Right ventricle myocardium superior (tissue), 1 donor: ENCODE data around the gene TSN. TPM values are rescaled to one million over a fixed set of nuclear protein-coding genes. Genes with fewer than 3 reads are reported as not detected.

Experiments used
- total RNA-seq: library from RNA; stranded (reverse); fragmentation: NEBNext Ultra II Directional; extraction: Animal tissue kit (Norgen Biotek cat#: 25700); gene quantifications from one replicate; pipeline ENCODE4 v1.2.1, GENCODE V29; 2021
- donor health status: DM: no; HTN: yes; CAD: no; lungs with severe emphysema.

The TSN gene
- total RNA-seq, 1 donor from 2014 or later = 32.8 TPM

Other genes starting within 250 kb of the TSN start
- 28.8 TPM for gene RNU4ATAC, start 224.8 kb upstream of the TSN start, total RNA-seq
- 58.3 TPM for gene CLASP1, start 106.2 kb upstream of the TSN start, total RNA-seq
- 22.2 TPM for gene NIFK, start 18.8 kb upstream of the TSN start, total RNA-seq